ENCODE measurements around the gene PPP5C.
"Not testable (repeated sequence)": the region's sequence is repeated elsewhere in the genome, so short reads cannot be mapped to it uniquely, and the experiment has no call there.

The PPP5C gene

GRCh38 chr19:46313540-46314469, 33.1 kb upstream of the PPP5C start:
- not testable (repeated sequence) for H3K27ac ChIP-seq (ENCODE audit: low read length); H3K9ac ChIP-seq (ENCODE audit: low read depth, low read length); H3K4me3 ChIP-seq (ENCODE audit: low read length); H3K27me3 ChIP-seq (ENCODE audit: insufficient read depth, low read length); H3K4me1 ChIP-seq (ENCODE audit: insufficient read depth, low read length); H3K9me3 ChIP-seq (ENCODE audit: insufficient read depth, low read depth, low read length)
- H3K36me3 ChIP-seq (ENCODE audit: insufficient read depth, low read depth, low read length) = peaks cover 32% of the 10 kb centered on the region

- no peak overlapping the region for H3K9ac ChIP-seq (ENCODE audit: low read depth, low read length)
- no peak overlapping the region for H3K27ac ChIP-seq (ENCODE audit: low read length)
- no peaks in the 10 kb centered on the region for H3K9me3 ChIP-seq (ENCODE audit: insufficient read depth, low read depth, low read length)
- H3K36me3 ChIP-seq (ENCODE audit: insufficient read depth, low read depth, low read length) = peaks cover 19% of the 10 kb centered on the region; the same call in 1 of the 2 replicates
- H3K27me3 ChIP-seq (ENCODE audit: insufficient read depth, low read length) = no peaks in the 10 kb centered on the region
- H3K4me1 ChIP-seq (ENCODE audit: insufficient read depth, low read length) = no peaks in the 10 kb centered on the region
- H3K4me3 ChIP-seq (ENCODE audit: low read length) = no peak overlapping the region
These were observed 29.5 kb upstream of the PPP5C start for GRCh38 chr19:46317339-46317738.

- no peak overlapping the region for H3K4me3 ChIP-seq (ENCODE audit: low read length)
- H3K27ac ChIP-seq (ENCODE audit: low read length) = no peak overlapping the region
- no peaks in the 10 kb centered on the region for H3K27me3 ChIP-seq (ENCODE audit: insufficient read depth, low read length)
- no peaks in the 10 kb centered on the region for H3K9me3 ChIP-seq (ENCODE audit: insufficient read depth, low read depth, low read length)
- H3K9ac ChIP-seq (ENCODE audit: low read depth, low read length) = no peak overlapping the region
- peaks cover 27% of the 10 kb centered on the region for H3K36me3 ChIP-seq (ENCODE audit: insufficient read depth, low read depth, low read length)
- no peaks in the 10 kb centered on the region for H3K4me1 ChIP-seq (ENCODE audit: insufficient read depth, low read length)
These were observed 27.3 kb upstream of the PPP5C start for GRCh38 chr19:46319613-46320012.

- H3K36me3 ChIP-seq (ENCODE audit: insufficient read depth, low read depth, low read length) = peaks cover 32% of the 10 kb centered on the region
- H3K9ac ChIP-seq (ENCODE audit: low read depth, low read length) = no peak overlapping the region
- no peak overlapping the region for H3K4me3 ChIP-seq (ENCODE audit: low read length)
- H3K27me3 ChIP-seq (ENCODE audit: insufficient read depth, low read length) = no peaks in the 10 kb centered on the region
- no peak overlapping the region for H3K27ac ChIP-seq (ENCODE audit: low read length)
- no peaks in the 10 kb centered on the region; the same call in 1 of the 2 replicates for H3K9me3 ChIP-seq (ENCODE audit: insufficient read depth, low read depth, low read length)
- H3K4me1 ChIP-seq (ENCODE audit: insufficient read depth, low read length) = no peaks in the 10 kb centered on the region
These were observed 26.3 kb upstream of the PPP5C start for GRCh38 chr19:46320559-46320958.

GRCh38 chr19:46321653-46322052, 25.2 kb upstream of the PPP5C start:
- H3K27me3 ChIP-seq (ENCODE audit: insufficient read depth, low read length) = no peaks in the 10 kb centered on the region
- H3K27ac ChIP-seq (ENCODE audit: low read length) = no peak overlapping the region
- H3K9me3 ChIP-seq (ENCODE audit: insufficient read depth, low read depth, low read length) = peaks cover 10% of the 10 kb centered on the region
- H3K36me3 ChIP-seq (ENCODE audit: insufficient read depth, low read depth, low read length) = peaks cover 43% of the 10 kb centered on the region
- H3K4me1 ChIP-seq (ENCODE audit: insufficient read depth, low read length) = no peaks in the 10 kb centered on the region
- no peak overlapping the region for H3K9ac ChIP-seq (ENCODE audit: low read depth, low read length)
- H3K4me3 ChIP-seq (ENCODE audit: low read length) = no peak overlapping the region

GRCh38 chr19:46323227-46323626, 23.7 kb upstream of the PPP5C start:
- H3K4me3 ChIP-seq (ENCODE audit: low read length); H3K9ac ChIP-seq (ENCODE audit: low read depth, low read length); H3K4me1 ChIP-seq (ENCODE audit: insufficient read depth, low read length): not testable (repeated sequence)

GRCh38 chr19:46324277-46324676, 22.6 kb upstream of the PPP5C start:
- H3K27me3 ChIP-seq (ENCODE audit: insufficient read depth, low read length) = no peaks in the 10 kb centered on the region
- H3K27ac ChIP-seq (ENCODE audit: low read length) = no peak overlapping the region
- no peak overlapping the region for H3K4me3 ChIP-seq (ENCODE audit: low read length)
- no peaks in the 10 kb centered on the region for H3K4me1 ChIP-seq (ENCODE audit: insufficient read depth, low read length)
- no peak overlapping the region for H3K9ac ChIP-seq (ENCODE audit: low read depth, low read length)
- H3K9me3 ChIP-seq (ENCODE audit: insufficient read depth, low read depth, low read length) = peaks cover 27% of the 10 kb centered on the region
- peaks cover 65% of the 10 kb centered on the region for H3K36me3 ChIP-seq (ENCODE audit: insufficient read depth, low read depth, low read length)

More at GRCh38 chr19:46323227-46323626, 23.7 kb upstream of the PPP5C start:
- peaks cover 24% of the 10 kb centered on the region for H3K9me3 ChIP-seq (ENCODE audit: insufficient read depth, low read depth, low read length)
- not testable (repeated sequence) for H3K27me3 ChIP-seq (ENCODE audit: insufficient read depth, low read length); H3K27ac ChIP-seq (ENCODE audit: low read length)
- peaks cover 54% of the 10 kb centered on the region for H3K36me3 ChIP-seq (ENCODE audit: insufficient read depth, low read depth, low read length)

- Histone ChIP-seq H3K4me1 (ENCODE audit: insufficient read depth, low read length) (no peaks in the 10 kb centered on the region), H3K27ac (ENCODE audit: low read length) (no peak overlapping the region), H3K9ac (ENCODE audit: low read depth, low read length) (no peak overlapping the region), H3K9me3 (ENCODE audit: insufficient read depth, low read depth, low read length) (peaks cover 27% of the 10 kb centered on the region), H3K36me3 (ENCODE audit: insufficient read depth, low read depth, low read length) (peaks cover 58% of the 10 kb centered on the region), H3K4me3 (ENCODE audit: low read length) (no peak overlapping the region), H3K27me3 (ENCODE audit: insufficient read depth, low read length) (no peaks in the 10 kb centered on the region)
These were observed 20.3 kb upstream of the PPP5C start for GRCh38 chr19:46326608-46327007.

- H3K27ac ChIP-seq (ENCODE audit: low read length) = no peak overlapping the region
- H3K9me3 ChIP-seq (ENCODE audit: insufficient read depth, low read depth, low read length) = peaks cover 27% of the 10 kb centered on the region
- no peak overlapping the region for H3K4me3 ChIP-seq (ENCODE audit: low read length)
- H3K4me1 ChIP-seq (ENCODE audit: insufficient read depth, low read length) = no peaks in the 10 kb centered on the region
- no peaks in the 10 kb centered on the region for H3K27me3 ChIP-seq (ENCODE audit: insufficient read depth, low read length)
- no peak overlapping the region for H3K9ac ChIP-seq (ENCODE audit: low read depth, low read length)
- H3K36me3 ChIP-seq (ENCODE audit: insufficient read depth, low read depth, low read length) = peaks cover 58% of the 10 kb centered on the region
These were observed 18.8 kb upstream of the PPP5C start for GRCh38 chr19:46328079-46328478.

GRCh38 chr19:46330319-46330918, 16.5 kb upstream of the PPP5C start:
- Histone ChIP-seq H3K27me3 (ENCODE audit: insufficient read depth, low read length) (no peaks in the 10 kb centered on the region), H3K9me3 (ENCODE audit: insufficient read depth, low read depth, low read length) (peaks cover 27% of the 10 kb centered on the region)

GRCh38 chr19:46337487-46337886, 9.4 kb upstream of the PPP5C start:
- Histone ChIP-seq H3K9ac (ENCODE audit: low read depth, low read length) (no peak overlapping the region), H3K9me3 (ENCODE audit: insufficient read depth, low read depth, low read length) (no peaks in the 10 kb centered on the region), H3K36me3 (ENCODE audit: insufficient read depth, low read depth, low read length) (0 out of 2 replicates have a peak, but pooled peaks cover 6% of the 10 kb centered on the region), H3K4me3 (ENCODE audit: low read length) (no peak overlapping the region), H3K4me1 (ENCODE audit: insufficient read depth, low read length) (no peaks in the 10 kb centered on the region), H3K27me3 (ENCODE audit: insufficient read depth, low read length) (no peaks in the 10 kb centered on the region), H3K27ac (ENCODE audit: low read length) (no peak overlapping the region)

More at GRCh38 chr19:46330319-46330918, 16.5 kb upstream of the PPP5C start:
- H3K36me3 ChIP-seq (ENCODE audit: insufficient read depth, low read depth, low read length) = peaks cover 43% of the 10 kb centered on the region
- H3K27ac ChIP-seq (ENCODE audit: low read length) = no peak overlapping the region
- H3K4me1 ChIP-seq (ENCODE audit: insufficient read depth, low read length) = no peaks in the 10 kb centered on the region
- H3K9ac ChIP-seq (ENCODE audit: low read depth, low read length) = no peak overlapping the region
- no peak overlapping the region for H3K4me3 ChIP-seq (ENCODE audit: low read length)

- Histone ChIP-seq H3K27me3 (ENCODE audit: insufficient read depth, low read length) (no peaks in the 10 kb centered on the region), H3K4me3 (ENCODE audit: low read length) (no peak overlapping the region)
These were observed 7.4 kb upstream of the PPP5C start for GRCh38 chr19:46339446-46339845.

More at GRCh38 chr19:46339446-46339845, 7.4 kb upstream of the PPP5C start:
- Histone ChIP-seq H3K36me3 (ENCODE audit: insufficient read depth, low read depth, low read length) (0 out of 2 replicates have a peak, but pooled peaks cover 6% of the 10 kb centered on the region), H3K27ac (ENCODE audit: low read length) (no peak overlapping the region), H3K4me1 (ENCODE audit: insufficient read depth, low read length) (no peaks in the 10 kb centered on the region), H3K9me3 (ENCODE audit: insufficient read depth, low read depth, low read length) (no peaks in the 10 kb centered on the region), H3K9ac (ENCODE audit: low read depth, low read length) (no peak overlapping the region)

Data from iPS-20b (cell line).